Common myeloid progenitor, CD34-positive (primary cell): ENCODE data around the gene SUFU.

ENCODE experiments used
- CTCF ChIA-PET: fragments of 350-600 bp; sonication (Branson Sonifier 250); formaldehyde crosslinking; loops from one replicate; lab custom pipeline; 2021; ENCODE audit warnings: antibody characterized with exemption; lab: Charles Lee
- POLR2A ChIA-PET: fragments of 350-600 bp; sonication (Branson Sonifier 250); formaldehyde crosslinking; loops from one replicate; lab custom pipeline; 2021; ENCODE audit warnings: antibody characterized with exemption; lab: Charles Lee
- DNase-seq, 3 donors: peaks; one replicate each; pipeline versions ENCODE4 v3.0.0 to v3.0.0-alpha.2; 2013
- H3K27ac ChIP-seq, 2 experiments: 1 replicate in 1 of 2; 2 replicates in 1 of 2; pipeline ENCODE4 v1.7.0; 2013; ENCODE audit warnings: inconsistent platforms in 2 of 2, low read length in 2 of 2, mild to moderate bottlenecking in 2 of 2, low read depth in 1 of 2, moderate library complexity in 1 of 2; ENCODE audit not compliant: severe bottlenecking in 2 of 2, insufficient read depth in 1 of 2, poor library complexity in 1 of 2
- H3K27me3 ChIP-seq, 5 experiments: replicated peaks in 2 of 5; 1 replicate in 3 of 5; 2 replicates in 2 of 5; pipeline versions ENCODE4 v1.6.1 to v1.7.0; 2013; ENCODE audit warnings: low read length in 4 of 5, mild to moderate bottlenecking in 2 of 5, moderate library complexity in 2 of 5, inconsistent platforms in 1 of 5; ENCODE audit not compliant: insufficient read depth in 5 of 5, control insufficient read depth in 4 of 5
- H3K36me3 ChIP-seq, 4 experiments: 1 replicate in 2 of 4; 2 replicates in 2 of 4; pipeline versions ENCODE4 v1.6.1 to v1.7.0; 2013; ENCODE audit warnings: low read length in 3 of 4, control low read depth in 1 of 4, mild to moderate bottlenecking in 1 of 4; ENCODE audit not compliant: control insufficient read depth in 4 of 4, insufficient read depth in 4 of 4
- H3K4me1 ChIP-seq, 4 experiments: 1 replicate in 3 of 4; 2 replicates in 1 of 4; pipeline versions ENCODE4 v1.6.1 to v1.7.1; 2013; ENCODE audit warnings: low read length in 3 of 4, mild to moderate bottlenecking in 3 of 4, control low read depth in 1 of 4, inconsistent platforms in 1 of 4, moderate library complexity in 1 of 4; ENCODE audit not compliant: control insufficient read depth in 4 of 4, insufficient read depth in 4 of 4; ENCODE audit errors: control extremely low read depth in 1 of 4
- H3K4me3 ChIP-seq, 7 experiments: 1 replicate in 4 of 7; 2 replicates in 3 of 7; pipeline versions ENCODE4 v1.5.1 to v1.7.0; 2013; ENCODE audit warnings: mild to moderate bottlenecking in 7 of 7, low read length in 6 of 7, moderate library complexity in 6 of 7, inconsistent platforms in 2 of 7, low read depth in 2 of 7, control low read depth in 1 of 7; ENCODE audit not compliant: insufficient read depth in 4 of 7, control insufficient read depth in 1 of 7; ENCODE audit errors: extremely low read depth in 1 of 7
- H3K9me3 ChIP-seq, 5 experiments: 1 replicate in 4 of 5; 2 replicates in 1 of 5; pipeline versions ENCODE4 v1.6.1 to v1.7.1; 2013; ENCODE audit warnings: low read length in 4 of 5, mild to moderate bottlenecking in 2 of 5, inconsistent platforms in 1 of 5, low read depth in 1 of 5, moderate library complexity in 1 of 5; ENCODE audit not compliant: control insufficient read depth in 4 of 5, insufficient read depth in 2 of 5; ENCODE audit errors: control extremely low read depth in 1 of 5
- WGBS: methylation state at CpG from one replicate; pipeline ENCODE4 v1.1.5; 2013; ENCODE audit not compliant: insufficient coverage; 5-methylcytosine and 5-hydroxymethylcytosine counted together

The SUFU gene

DNA sequence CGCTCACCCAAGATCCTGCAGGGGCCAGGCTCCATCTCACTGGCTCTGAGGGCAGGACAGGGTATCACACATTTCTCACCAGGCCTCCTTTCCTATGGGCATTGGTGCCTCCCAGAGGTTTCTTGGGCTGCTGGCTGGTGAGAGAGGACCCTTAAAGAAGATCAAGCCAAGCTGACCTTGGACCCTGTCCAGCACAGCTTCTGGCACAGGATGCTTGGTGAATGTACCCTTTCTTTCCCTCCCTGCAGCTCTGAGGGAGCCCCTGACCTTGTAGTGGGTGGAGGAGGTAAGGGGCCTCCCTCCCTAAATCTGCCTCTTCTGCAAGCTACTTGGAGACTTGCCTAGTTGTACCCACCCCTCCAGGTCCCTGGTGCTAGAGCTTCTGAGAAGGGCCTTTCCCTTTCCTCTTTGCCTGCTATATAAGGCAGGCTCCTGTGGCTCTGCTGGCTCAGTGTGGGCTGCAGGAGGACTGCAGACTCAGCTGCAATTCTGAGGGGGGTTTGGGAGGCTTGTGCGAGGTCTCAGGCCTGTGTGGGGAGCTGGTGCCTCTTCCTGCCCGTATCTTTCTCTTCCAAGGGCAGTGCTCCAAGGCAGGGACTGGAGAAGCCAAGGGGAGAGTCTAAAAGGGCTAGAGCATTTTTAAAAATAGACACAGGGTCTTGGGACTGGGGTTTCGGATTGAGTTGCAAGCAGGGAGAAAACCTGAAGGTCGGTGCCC is 128.8 kb downstream of the SUFU start:
- 28% methylated on average over 5 of the region's 5 CpGs for WGBS
- peaks cover 15 to 84% (median 47%) of the 10 kb centered on the region in 4 experiments for H3K4me1 ChIP-seq
- peak overlapping the region in 4 of 7 experiments; percentile 1 to 48 (median 34) for H3K4me3 ChIP-seq
- ChIA-PET CTCF (interaction anchor here (0.6 to 5.7 kb wide), 14 partner anchors 8 to 226 kb away, joined by 3 to 56 read pairs (median 4); partner anchors contain the start of genes SUFU and TRIM8), POLR2A (interaction anchor here (1.1 kb wide), 1 partner anchor 38 kb away, joined by 3 read pairs; no protein-coding TSS in a partner anchor)
- peak in 2 of 3 donors; percentile 59 to 62 for DNase-seq
- H3K9me3 ChIP-seq, result no peaks in the 10 kb centered on the region
- no peaks in the 10 kb centered on the region for H3K27me3 ChIP-seq
- H3K27ac ChIP-seq, result peak overlapping the region in 1 of 2 experiments; percentile 78
- H3K36me3 ChIP-seq, result peaks cover 0 to 27% (median 11%) of the 10 kb centered on the region in 4 experiments

- POLR2A ChIA-PET, result no interaction called here
Measured at GRCh38 chr10:102633287-102633686, 129.5 kb downstream of the SUFU start.

DNA sequence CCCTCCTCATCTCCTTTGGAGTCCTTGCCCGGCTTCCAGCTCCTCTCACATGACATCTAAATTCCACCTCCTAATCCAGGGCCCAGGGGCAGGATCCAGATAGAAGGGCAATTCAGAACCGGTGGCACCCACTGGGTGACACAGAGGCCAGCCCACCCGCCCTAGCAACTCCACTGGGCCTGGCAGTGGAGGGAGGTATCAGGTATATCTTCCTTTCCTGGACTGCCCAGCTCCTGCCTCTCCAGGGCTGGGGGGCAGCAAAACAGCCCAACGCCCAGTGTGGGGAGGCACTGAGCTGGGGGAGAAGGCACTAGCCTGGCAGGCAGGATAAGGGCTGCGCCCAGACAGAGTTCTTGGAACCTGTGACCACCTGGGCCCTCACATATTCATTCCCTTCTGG is 130.1 kb downstream of the SUFU start:
- peaks cover 0 to 19% (median 10%) of the 10 kb centered on the region in 4 experiments for H3K36me3 ChIP-seq
- WGBS, result 69% methylated on average over 3 of the region's 5 CpGs
- H3K27ac ChIP-seq, result peak overlapping the region in 1 of 2 experiments; percentile 78
- no peaks in the 10 kb centered on the region for H3K9me3 ChIP-seq
- peak overlapping the region in 3 of 7 experiments; percentile 8 to 48 (median 45) for H3K4me3 ChIP-seq
- DNase-seq, result no peak
- H3K27me3 ChIP-seq, result no peaks in the 10 kb centered on the region
- CTCF ChIA-PET, result interaction anchor here (5.7 kb wide), 1 partner anchor 20 kb away, joined by 56 read pairs; no protein-coding TSS in a partner anchor
- POLR2A ChIA-PET, result no interaction called here
- H3K4me1 ChIP-seq, result peaks cover 15 to 72% (median 47%) of the 10 kb centered on the region in 4 experiments

More at GRCh38 chr10:102633287-102633686, 129.5 kb downstream of the SUFU start:
- Histone ChIP-seq H3K4me3 (peak overlapping the region in 2 of 7 experiments; percentile 45 to 48), H3K27me3 (no peaks in the 10 kb centered on the region), H3K36me3 (peaks cover 0 to 23% (median 11%) of the 10 kb centered on the region in 4 experiments), H3K27ac (peak overlapping the region in 1 of 2 experiments; percentile 78), H3K9me3 (no peaks in the 10 kb centered on the region), H3K4me1 (peaks cover 15 to 77% (median 47%) of the 10 kb centered on the region in 4 experiments)
- DNase-seq, result peak in 2 of 3 donors; percentile 76 to 83
- CTCF ChIA-PET, result interaction anchor here (1.2 to 5.7 kb wide), 6 partner anchors 9 to 129 kb away, joined by 3 to 56 read pairs (median 4); partner anchors contain the start of gene SUFU
- 0% methylated on average over 3 of the region's 6 CpGs for WGBS

DNA sequence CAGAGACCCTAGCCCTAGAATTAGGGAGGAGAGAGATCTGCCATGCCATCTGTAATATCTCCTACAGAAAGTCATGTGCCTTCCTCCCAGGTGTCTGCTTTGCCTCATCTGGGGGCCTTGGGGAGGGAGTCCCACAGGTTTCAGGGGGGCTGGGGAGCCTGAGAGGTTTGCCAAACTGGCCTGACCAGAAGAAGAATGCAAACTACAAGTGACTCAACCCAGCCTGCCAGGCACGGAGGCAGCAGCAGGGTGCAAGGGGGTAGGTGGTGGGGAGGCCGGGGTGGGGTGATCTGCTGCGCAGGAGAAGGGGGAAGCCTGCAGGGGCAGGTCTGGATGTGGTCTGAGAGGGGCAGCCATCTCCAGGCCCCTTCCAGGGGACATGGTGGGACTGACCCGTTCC is 130.9 kb downstream of the SUFU start:
- Histone ChIP-seq H3K27ac (no peak overlapping the region), H3K9me3 (no peaks in the 10 kb centered on the region), H3K36me3 (peaks cover 0 to 19% (median 10%) of the 10 kb centered on the region in 4 experiments), H3K27me3 (no peaks in the 10 kb centered on the region), H3K4me3 (peak overlapping the region in 2 of 7 experiments; percentile 7 to 38), H3K4me1 (peaks cover 15 to 63% (median 47%) of the 10 kb centered on the region in 4 experiments)
- ChIA-PET POLR2A (no interaction called here), CTCF (interaction anchor here (1.5 kb wide), 2 partner anchors 10 to 27 kb away, joined by 4 to 7 read pairs; partner anchors contain the start of gene TRIM8)
- 80% methylated on average over 1 of the region's 4 CpGs for WGBS
- DNase-seq, result no peak

DNA sequence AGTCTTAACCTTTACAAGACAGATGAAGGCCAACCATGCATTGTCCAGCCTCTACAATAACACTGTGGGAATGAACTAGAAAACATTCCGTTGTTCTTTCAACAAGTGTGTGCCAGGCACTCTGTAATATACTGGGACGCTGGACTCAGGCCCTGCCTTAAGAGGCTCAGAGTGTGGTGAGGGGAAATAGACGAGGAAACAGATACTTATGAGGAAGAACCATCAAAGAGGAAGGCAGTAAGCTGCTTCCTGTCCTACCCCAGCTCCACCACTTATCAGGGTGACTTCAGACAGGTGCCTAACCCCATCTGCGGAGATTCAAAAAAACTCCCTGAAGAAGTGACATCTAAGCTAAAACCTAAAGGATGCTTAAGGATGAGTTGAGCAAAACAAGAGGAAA is 131.6 kb downstream of the SUFU start:
- peak in 2 of 3 donors; percentile 77 to 81 for DNase-seq
- peak overlapping the region in 1 of 7 experiments; percentile 38 for H3K4me3 ChIP-seq
- 0% methylated on average over 2 of the region's 4 CpGs for WGBS
- POLR2A ChIA-PET, result interaction anchor here (0.7 to 1.0 kb wide), 2 partner anchors 35 to 40 kb away, joined by 3 to 4 read pairs; no protein-coding TSS in a partner anchor
- no peak overlapping the region for H3K27ac ChIP-seq
- CTCF ChIA-PET, result interaction anchor here (1.1 to 1.5 kb wide), 5 partner anchors 10 to 39 kb away, joined by 3 to 11 read pairs (median 4); partner anchors contain the start of gene TRIM8
- no peaks in the 10 kb centered on the region for H3K9me3 ChIP-seq
- H3K27me3 ChIP-seq, result no peaks in the 10 kb centered on the region
- peaks cover 0 to 12% (median 6%) of the 10 kb centered on the region in 4 experiments for H3K36me3 ChIP-seq
- H3K4me1 ChIP-seq, result peaks cover 15 to 57% (median 47%) of the 10 kb centered on the region in 4 experiments

DNA sequence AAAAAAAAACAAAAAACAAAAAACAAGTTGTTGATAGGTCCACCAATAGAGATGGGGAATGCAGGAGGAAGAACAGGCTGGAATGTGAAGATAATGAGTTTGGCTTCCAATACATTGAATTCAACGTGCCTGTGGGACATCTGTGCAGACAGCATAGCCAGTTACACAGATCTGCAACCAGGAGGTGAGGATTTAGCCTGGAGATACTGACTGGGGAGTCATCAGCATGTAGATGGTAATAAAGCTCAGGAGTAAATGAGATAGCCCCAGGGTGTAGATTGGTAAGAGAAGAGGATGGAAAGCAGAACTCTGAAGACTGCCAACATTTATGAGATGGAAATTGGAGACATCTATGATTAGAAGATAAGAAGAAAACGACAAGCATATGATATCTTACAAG is 135.8 kb downstream of the SUFU start:
- WGBS, result 53% methylated on average over 2 of the region's 2 CpGs
- H3K4me3 ChIP-seq, result no peak overlapping the region
- ChIA-PET POLR2A (no interaction called here), CTCF (interaction anchor here (1.3 kb wide), 1 partner anchor 56 kb away, joined by 3 read pairs; no protein-coding TSS in a partner anchor)
- no peaks in the 10 kb centered on the region for H3K27me3 ChIP-seq
- H3K36me3 ChIP-seq, result no peaks in the 10 kb centered on the region
- DNase-seq, result no peak
- no peak overlapping the region for H3K27ac ChIP-seq
- peaks cover 10 to 26% (median 23%) of the 10 kb centered on the region in 4 experiments for H3K4me1 ChIP-seq
- H3K9me3 ChIP-seq, result no peaks in the 10 kb centered on the region
